Skin epidermis (tissue), 12 donors: Measurements from ENCODE around the gene HEATR3.
A peak's percentile ranks its signal among the peaks of the same experiment; 100 is the strongest.

Source experiments
- H3K27ac ChIP-seq, 21 experiments: fragments of 200-600 bp; sonication (generic) in 11 of 21; one replicate each; pipeline ENCODE4 v1.5.0; 2020; ENCODE audit warnings: mild to moderate bottlenecking in 3 of 21, inconsistent platforms in 2 of 21, moderate library complexity in 2 of 21
- H3K4me3 ChIP-seq, 7 experiments: fragments of 200-600 bp; sonication (generic) in 2 of 7; one replicate each; pipeline ENCODE4 v1.5.0; 2020; ENCODE audit warnings: inconsistent platforms in 2 of 7, mild to moderate bottlenecking in 2 of 7, moderate library complexity in 1 of 7

Gene HEATR3

GRCh38 chr16:50047864-50048263 lies 17.9 kb upstream of the HEATR3 start:
- Histone ChIP-seq H3K4me3 (no peak overlapping the region), H3K27ac (no peak overlapping the region)

DNA sequence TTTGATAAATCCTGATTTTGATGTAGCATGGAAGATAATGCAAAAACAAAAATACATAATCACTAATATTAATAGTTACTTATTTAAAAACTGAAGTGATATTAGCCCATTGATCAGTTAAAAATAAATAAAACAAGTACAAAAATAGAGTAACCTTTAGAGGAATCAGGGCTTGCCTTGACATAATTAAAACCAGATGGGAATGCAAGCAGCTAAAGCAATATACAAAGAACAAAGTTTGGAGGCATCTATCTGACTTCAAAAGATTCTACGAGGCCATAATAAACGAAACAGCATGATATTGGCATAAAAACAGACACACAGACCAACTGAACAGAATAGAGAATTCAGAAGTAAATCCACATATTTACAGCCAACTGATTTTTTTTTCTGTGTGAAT lies 15.0 kb upstream of the HEATR3 start:
- H3K27ac ChIP-seq = no peak overlapping the region
- H3K4me3 ChIP-seq = no peak overlapping the region

DNA sequence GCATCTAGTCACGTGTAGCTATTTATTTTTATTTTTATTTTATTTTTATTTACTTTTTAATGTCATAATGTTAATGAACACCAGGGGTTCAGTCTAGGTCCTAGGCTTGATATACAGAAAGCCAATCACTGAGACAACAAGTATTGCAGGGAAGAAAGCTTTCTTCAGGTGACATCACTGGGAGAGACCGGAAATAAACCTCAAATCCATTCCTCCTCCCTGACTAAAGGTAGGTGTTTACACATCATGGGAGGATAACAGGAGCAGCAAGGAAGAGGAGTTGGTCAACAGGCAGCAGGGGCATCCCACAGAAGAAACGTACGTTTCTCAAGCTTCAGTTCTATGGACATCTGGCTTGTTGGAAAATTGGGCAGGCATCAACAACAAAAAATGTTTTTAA lies 9.5 kb upstream of the HEATR3 start:
- H3K27ac ChIP-seq = no peak overlapping the region
- H3K4me3 ChIP-seq = no peak overlapping the region

- H3K27ac ChIP-seq = no peak overlapping the region
- no peak overlapping the region for H3K4me3 ChIP-seq
These were observed 7.5 kb upstream of the HEATR3 start for GRCh38 chr16:50058091-50058771.

GRCh38 chr16:50059111-50059510 lies 6.7 kb upstream of the HEATR3 start:
- Histone ChIP-seq H3K4me3 (no peak overlapping the region), H3K27ac (no peak overlapping the region)

- H3K27ac ChIP-seq = no peak overlapping the region
- H3K4me3 ChIP-seq = no peak overlapping the region
These were observed 6.1 kb upstream of the HEATR3 start for GRCh38 chr16:50059669-50060068.

DNA sequence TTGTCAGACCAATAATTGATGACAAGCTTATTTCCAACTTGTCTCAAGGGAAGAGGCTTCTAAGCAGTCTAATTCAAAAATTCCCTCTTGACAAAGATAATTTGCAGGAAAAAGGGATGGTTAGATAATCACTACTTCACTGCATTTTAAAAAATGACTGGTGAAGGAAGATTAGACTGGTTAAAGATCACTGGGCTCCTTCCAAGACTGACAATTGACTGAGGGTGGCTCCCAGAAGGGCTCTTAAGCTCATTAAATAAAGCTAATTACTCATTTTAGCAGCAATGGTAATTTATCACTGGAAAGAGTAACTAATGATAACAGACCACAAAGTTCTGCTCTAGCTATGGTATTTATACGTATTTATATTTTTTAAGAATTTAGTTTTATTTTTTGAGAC lies 4.4 kb upstream of the HEATR3 start:
- Histone ChIP-seq H3K4me3 (no peak overlapping the region), H3K27ac (no peak overlapping the region)

- H3K4me3 ChIP-seq = peak overlapping the region in 4 of 7 experiments; percentile 61 to 99 (median 94)
- H3K27ac ChIP-seq = peak overlapping the region in 10 of 21 experiments; percentile 51 to 96 (median 90)
These were observed 538 bp upstream of the HEATR3 start for GRCh38 chr16:50065241-50065623.

- H3K4me3 ChIP-seq = peak overlapping the region; percentile 61 to 99 (median 94)
- H3K27ac ChIP-seq = peak overlapping the region in 20 of 21 experiments; percentile 86 to 98 (median 94)
These were observed 916 bp downstream of the HEATR3 start for GRCh38 chr16:50066482-50067289.

- H3K4me3 ChIP-seq = peak overlapping the region in 4 of 7 experiments; percentile 61 to 99 (median 84)
- peak overlapping the region in 1 of 21 experiments; percentile 91 for H3K27ac ChIP-seq
These were observed 1.6 kb downstream of the HEATR3 start for GRCh38 chr16:50067290-50067853.

DNA sequence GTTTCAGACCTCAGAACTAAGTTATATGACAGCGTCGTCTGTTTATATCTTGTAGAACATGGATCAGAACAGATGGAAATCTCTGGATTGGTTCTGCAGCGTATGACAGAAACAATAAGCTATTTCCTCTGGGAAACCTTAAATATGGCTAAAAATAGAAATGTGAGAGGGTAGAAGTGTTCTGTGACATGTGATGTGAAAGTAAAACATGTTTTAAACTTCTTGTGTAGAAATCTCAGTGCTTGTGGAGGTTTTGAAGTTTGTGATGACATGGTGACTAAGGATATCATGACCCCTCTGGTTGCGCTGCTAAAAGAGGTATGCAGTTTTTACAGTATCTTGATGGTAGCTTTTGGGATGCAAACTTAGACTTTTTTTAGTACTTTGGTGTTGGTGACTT lies 2.8 kb downstream of the HEATR3 start:
- Histone ChIP-seq H3K4me3 (no peak overlapping the region), H3K27ac (no peak overlapping the region)

GRCh38 chr16:50069060-50069459 lies 3.3 kb downstream of the HEATR3 start:
- Histone ChIP-seq H3K4me3 (no peak overlapping the region), H3K27ac (no peak overlapping the region)

GRCh38 chr16:50071075-50071671 lies 5.4 kb downstream of the HEATR3 start:
- Histone ChIP-seq H3K4me3 (no peak overlapping the region), H3K27ac (no peak overlapping the region)

DNA sequence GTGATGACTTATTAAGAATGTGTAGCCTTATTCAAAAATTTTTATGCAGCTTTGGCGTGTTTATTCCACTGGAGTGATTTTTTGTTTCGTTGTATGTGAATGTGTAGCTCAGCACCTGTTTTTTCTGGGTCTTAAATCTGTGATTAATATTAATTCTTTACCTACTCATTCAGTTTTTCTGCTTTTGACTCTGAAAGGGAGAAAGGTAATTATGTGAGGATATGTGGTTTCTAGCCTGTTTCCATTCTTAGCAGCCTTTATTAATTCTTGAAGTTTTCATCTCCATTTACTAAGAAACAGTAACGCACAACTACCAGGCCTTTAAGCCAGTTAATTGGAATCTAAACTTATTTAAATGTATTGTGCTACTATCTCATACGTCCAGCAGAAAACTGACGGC lies 7.0 kb downstream of the HEATR3 start:
- Histone ChIP-seq H3K4me3 (no peak overlapping the region), H3K27ac (no peak overlapping the region)

GRCh38 chr16:50079397-50080140 lies 13.8 kb downstream of the HEATR3 start:
- Histone ChIP-seq H3K27ac (no peak overlapping the region), H3K4me3 (no peak overlapping the region)

GRCh38 chr16:50081428-50082018 lies 15.8 kb downstream of the HEATR3 start:
- H3K4me3 ChIP-seq = no peak overlapping the region
- H3K27ac ChIP-seq = no peak overlapping the region

DNA sequence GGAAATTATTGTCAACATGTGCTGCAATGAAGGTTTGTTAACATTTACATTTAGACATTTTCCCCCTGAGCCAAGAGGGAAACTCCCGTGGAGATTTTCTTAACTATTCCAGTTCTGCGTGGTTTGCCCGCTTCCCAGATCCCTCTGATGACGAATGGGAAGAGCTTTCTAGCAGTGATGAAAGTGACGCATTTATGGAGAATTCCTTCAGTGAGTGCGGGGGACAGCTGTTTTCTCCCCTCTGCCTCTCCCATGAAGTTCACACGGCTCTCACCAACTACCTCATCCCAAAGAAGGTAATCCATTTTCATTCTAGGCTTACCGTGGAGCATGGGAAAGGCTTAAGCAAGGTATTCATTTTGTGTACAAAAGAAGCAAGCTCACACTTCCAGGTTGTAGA lies 18.2 kb downstream of the HEATR3 start:
- Histone ChIP-seq H3K4me3 (no peak overlapping the region), H3K27ac (no peak overlapping the region)

DNA sequence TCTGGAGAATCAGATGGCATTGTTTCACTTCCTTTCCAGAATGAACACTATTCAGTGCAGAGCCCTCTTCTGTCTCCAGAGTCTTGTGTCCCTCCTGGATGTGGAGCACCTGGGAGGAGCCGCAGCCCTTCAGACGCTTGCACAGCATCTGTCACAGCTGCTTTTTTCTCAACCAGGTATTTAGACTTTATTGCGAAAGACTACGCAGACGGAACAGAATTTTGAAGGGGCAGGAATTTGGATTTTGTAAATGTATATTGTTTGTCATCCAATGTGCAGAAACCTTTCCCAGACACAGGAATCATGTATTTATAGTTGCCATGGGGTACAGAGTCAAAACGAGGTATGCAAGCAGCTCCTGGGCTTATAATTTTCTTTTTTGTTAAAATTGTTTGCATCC lies 20.4 kb downstream of the HEATR3 start:
- Histone ChIP-seq H3K27ac (no peak overlapping the region), H3K4me3 (no peak overlapping the region)

DNA sequence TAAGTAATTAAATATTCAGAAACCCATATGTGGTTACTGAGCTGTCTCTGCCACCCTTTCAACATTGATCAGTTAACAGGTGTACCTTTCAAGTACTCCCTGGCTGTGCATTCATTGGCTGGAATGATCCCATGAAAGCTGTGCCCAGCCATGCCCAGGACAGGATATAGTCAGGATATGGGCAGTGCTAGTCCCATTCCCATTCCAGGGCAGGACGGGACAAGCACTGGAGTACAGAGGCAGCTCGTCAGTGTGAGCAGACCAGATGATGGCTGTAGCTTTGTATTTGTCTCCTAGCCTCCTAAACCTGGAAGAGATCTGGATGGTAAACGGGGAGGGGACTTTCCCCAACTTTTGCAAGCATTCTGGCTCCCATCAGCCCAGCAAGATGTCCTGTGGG lies 22.5 kb downstream of the HEATR3 start:
- Histone ChIP-seq H3K27ac (no peak overlapping the region), H3K4me3 (no peak overlapping the region)
